KG1 (cell line): ENCODE results near the gene CRIP1.

Experiments
- DNase-seq: peaks from one replicate; lab custom pipeline; 2025; lab: John Stamatoyannopoulos, UW

CRIP1 gene

GRCh38 chr14:105450864-105451720, 35.6 kb upstream of the CRIP1 start:
- DNase-seq, result no peak

- no peak for DNase-seq
Observed at GRCh38 chr14:105452963-105453362, 33.7 kb upstream of the CRIP1 start.

GRCh38 chr14:105453847-105454246, 32.8 kb upstream of the CRIP1 start:
- no peak for DNase-seq

GRCh38 chr14:105455086-105455640, 31.5 kb upstream of the CRIP1 start:
- DNase-seq, result no peak

GRCh38 chr14:105455766-105456660, 30.7 kb upstream of the CRIP1 start:
- no peak for DNase-seq

- no peak for DNase-seq
Observed at GRCh38 chr14:105456736-105457617, 29.7 kb upstream of the CRIP1 start.

GRCh38 chr14:105458010-105458409, 28.7 kb upstream of the CRIP1 start:
- no peak for DNase-seq

- DNase-seq, result no peak
Observed at GRCh38 chr14:105458571-105458970, 28.1 kb upstream of the CRIP1 start.

GRCh38 chr14:105460116-105460515, 26.6 kb upstream of the CRIP1 start:
- no peak for DNase-seq

GRCh38 chr14:105460616-105461015, 26.1 kb upstream of the CRIP1 start:
- no peak for DNase-seq

GRCh38 chr14:105461903-105462302, 24.8 kb upstream of the CRIP1 start:
- no peak for DNase-seq

- no peak for DNase-seq
Observed at GRCh38 chr14:105464501-105464900, 22.2 kb upstream of the CRIP1 start.

- DNase-seq, result no peak
Observed at GRCh38 chr14:105465209-105466031, 21.3 kb upstream of the CRIP1 start.

GRCh38 chr14:105466531-105467248, 20.0 kb upstream of the CRIP1 start:
- DNase-seq, result no peak

GRCh38 chr14:105467249-105467941, 19.3 kb upstream of the CRIP1 start:
- DNase-seq, result no peak

- DNase-seq, result no peak
Observed at GRCh38 chr14:105467942-105468471, 18.7 kb upstream of the CRIP1 start.

GRCh38 chr14:105468621-105469241, 18.0 kb upstream of the CRIP1 start:
- no peak for DNase-seq

- DNase-seq, result no peak
Observed at GRCh38 chr14:105469456-105470349, 17.0 kb upstream of the CRIP1 start.
